ENCODE data around the gene FOXJ2. TPM values are rescaled to one million over a fixed set of nuclear protein-coding genes. Genes with fewer than 3 reads are reported as not detected.
"Not testable (repeated sequence)": the region's sequence is repeated elsewhere in the genome, so short reads cannot be mapped to it uniquely, and the experiment has no call there.

FOXJ2 gene
- total and polyA plus RNA-seq, 2 experiments from 2014 or later, result 10.0 to 19.0 TPM

GRCh38 chr12:8087666-8088065 is 55.1 kb downstream of the FOXJ2 start:
- H3K36me3 ChIP-seq (replicated peaks; ENCODE audit: insufficient read depth, low read depth), result peaks cover under 1% of the 10 kb centered on the region
- H2AFZ ChIP-seq, result no peak overlapping the region
- H3K9me3 ChIP-seq (ENCODE audit: low read depth), result no peaks in the 10 kb centered on the region
- peaks cover 71% of the 10 kb centered on the region for H3K79me2 ChIP-seq
- peaks cover 16% of the 10 kb centered on the region for H4K20me1 ChIP-seq (ENCODE audit: insufficient read depth, poor library complexity, severe bottlenecking)
- peaks cover 13% of the 10 kb centered on the region for H3K4me1 ChIP-seq (ENCODE audit: insufficient read depth)
- H3K4me3 ChIP-seq, result no peak overlapping the region
- no peak overlapping the region for H3K4me2 ChIP-seq
- DNase-seq (ENCODE audit: low spot score), result no peak
- no peaks in the 10 kb centered on the region for H3K9me2 ChIP-seq (replicated peaks; ENCODE audit: insufficient read depth)
- WGBS (ENCODE audit: low lambda C conversion rate, missing lambda C conversion rate), result 95% methylated on average over 2 of the region's 2 CpGs
- H3K27me3 ChIP-seq, result no peaks in the 10 kb centered on the region
- H3K27ac ChIP-seq, result no peak overlapping the region
- TF ChIP-seq EZH2phosphoT487 (IDR thresholded peaks at IDR 0.05; ENCODE audit: low read depth, severe bottlenecking, unreplicated experiment) (no peak), CTCF (IDR thresholded peaks at IDR 0.05; ENCODE audit: poor library complexity) (no peak), EZH2 (IDR thresholded peaks at IDR 0.05; ENCODE audit: borderline replicate concordance) (no peak)

GRCh38 chr12:8088574-8088973 is 56.1 kb downstream of the FOXJ2 start:
- no peak overlapping the region for H3K4me3 ChIP-seq
- H4K20me1 ChIP-seq (ENCODE audit: insufficient read depth, poor library complexity, severe bottlenecking), result peaks cover 16% of the 10 kb centered on the region
- H3K27me3 ChIP-seq, result no peaks in the 10 kb centered on the region
- H3K4me1 ChIP-seq (ENCODE audit: insufficient read depth), result peaks cover 7% of the 10 kb centered on the region
- H3K9me2 ChIP-seq (replicated peaks; ENCODE audit: insufficient read depth), result no peaks in the 10 kb centered on the region
- H3K9me3 ChIP-seq (ENCODE audit: low read depth), result no peaks in the 10 kb centered on the region
- no peak overlapping the region for H3K27ac ChIP-seq
- H3K79me2 ChIP-seq, result peaks cover 62% of the 10 kb centered on the region
- no peak overlapping the region for H3K4me2 ChIP-seq
- TF ChIP-seq EZH2phosphoT487 (IDR thresholded peaks at IDR 0.05; ENCODE audit: low read depth, severe bottlenecking, unreplicated experiment), result no peak
- TF ChIP-seq EZH2 (IDR thresholded peaks at IDR 0.05; ENCODE audit: borderline replicate concordance), result no peak
- TF ChIP-seq CTCF (IDR thresholded peaks at IDR 0.05; ENCODE audit: poor library complexity), result no peak
- H3K36me3 ChIP-seq (replicated peaks; ENCODE audit: insufficient read depth, low read depth), result peaks cover 6% of the 10 kb centered on the region
- no peak overlapping the region for H2AFZ ChIP-seq
- WGBS (ENCODE audit: low lambda C conversion rate, missing lambda C conversion rate), result 92% methylated on average over 3 of the region's 3 CpGs
- no peak for DNase-seq (ENCODE audit: low spot score)

- Histone ChIP-seq H4K20me1 (ENCODE audit: insufficient read depth, poor library complexity, severe bottlenecking) (peaks cover 16% of the 10 kb centered on the region), H3K79me2 (peaks cover 55% of the 10 kb centered on the region)
- H3K4me3 ChIP-seq; H3K36me3 ChIP-seq (replicated peaks; ENCODE audit: insufficient read depth, low read depth); H3K9me3 ChIP-seq (ENCODE audit: low read depth); H3K4me1 ChIP-seq (ENCODE audit: insufficient read depth); H3K4me2 ChIP-seq; H3K27me3 ChIP-seq; DNase-seq (ENCODE audit: low spot score); H2AFZ ChIP-seq; H3K27ac ChIP-seq; H3K9me2 ChIP-seq (replicated peaks; ENCODE audit: insufficient read depth): not testable (repeated sequence)
- 96% methylated on average over 11 of the region's 11 CpGs for WGBS (ENCODE audit: low lambda C conversion rate, missing lambda C conversion rate)
Measured at GRCh38 chr12:8089277-8089676, 56.8 kb downstream of the FOXJ2 start.

- no peaks in the 10 kb centered on the region for H3K9me3 ChIP-seq (ENCODE audit: low read depth)
- no peak overlapping the region for H3K4me2 ChIP-seq
- peaks cover 50% of the 10 kb centered on the region for H3K79me2 ChIP-seq
- H3K27me3 ChIP-seq, result no peaks in the 10 kb centered on the region
- no peak for DNase-seq (ENCODE audit: low spot score)
- H3K9me2 ChIP-seq (replicated peaks; ENCODE audit: insufficient read depth), result no peaks in the 10 kb centered on the region
- WGBS (ENCODE audit: low lambda C conversion rate, missing lambda C conversion rate), result 87% methylated on average over 5 of the region's 5 CpGs
- no peak overlapping the region for H3K27ac ChIP-seq
- H4K20me1 ChIP-seq (ENCODE audit: insufficient read depth, poor library complexity, severe bottlenecking), result peaks cover 16% of the 10 kb centered on the region
- H3K4me3 ChIP-seq, result no peak overlapping the region
- H3K4me1 ChIP-seq (ENCODE audit: insufficient read depth), result no peaks in the 10 kb centered on the region
- TF ChIP-seq EZH2phosphoT487 (IDR thresholded peaks at IDR 0.05; ENCODE audit: low read depth, severe bottlenecking, unreplicated experiment) (no peak), EZH2 (IDR thresholded peaks at IDR 0.05; ENCODE audit: borderline replicate concordance) (no peak), CTCF (IDR thresholded peaks at IDR 0.05; ENCODE audit: poor library complexity) (no peak)
- H3K36me3 ChIP-seq (replicated peaks; ENCODE audit: insufficient read depth, low read depth), result peaks cover 6% of the 10 kb centered on the region
- H2AFZ ChIP-seq, result no peak overlapping the region
Measured at GRCh38 chr12:8089716-8090115, 57.2 kb downstream of the FOXJ2 start.
